ENCODE measurements around the gene TTC6. TPM values are rescaled to one million over a fixed set of nuclear protein-coding genes. Genes with fewer than 3 reads are reported as not detected.

The TTC6 gene
- polyA plus RNA-seq, 3 donors, result not detected

GRCh38 chr14:37583358-37584210 is 11.8 kb upstream of the TTC6 start:
- Histone ChIP-seq H3K79me2 (ENCODE audit: insufficient read depth, low read length) (no peaks in the 10 kb centered on the region), H3K4me2 (replicated peaks; ENCODE audit: extremely low read depth, low read length, poor library complexity, severe bottlenecking) (no peak overlapping the region), H3K4me3 (replicated peaks in 1 of 3; ENCODE audit: low read depth in 2 of 3, low read length in 3 of 3) (no peak overlapping the region), H3K27ac (ENCODE audit: low read depth in 1 of 2, low read length in 2 of 2) (no peak overlapping the region), H4K20me1 (ENCODE audit: insufficient read depth, low read length) (no peaks in the 10 kb centered on the region), H2AFZ (ENCODE audit: insufficient read depth, low read depth, low read length, poor library complexity, severe bottlenecking) (no peak overlapping the region), H3K9ac (ENCODE audit: insufficient read depth, low read length, poor library complexity, severe bottlenecking) (no peak overlapping the region), H3K4me1 (ENCODE audit: control insufficient read depth in 1 of 2, insufficient read depth in 2 of 2, low read length in 2 of 2) (no peaks in the 10 kb centered on the region), H3K9me3 (replicated peaks in 1 of 2; ENCODE audit: control insufficient read depth in 1 of 2, insufficient read depth in 1 of 2, low read length in 2 of 2) (peaks cover 12 to 34% of the 10 kb centered on the region in 2 donors), H3K27me3 (ENCODE audit: control insufficient read depth in 2 of 2, insufficient read depth in 2 of 2, low read length in 2 of 2) (peaks cover 62 to 86% of the 10 kb centered on the region in 2 donors), H3K36me3 (replicated peaks in 1 of 2; ENCODE audit: control insufficient read depth in 1 of 2, insufficient read depth in 2 of 2, low read length in 2 of 2) (no peaks in the 10 kb centered on the region)
- Mint-ChIP-seq H3K36me3 (peaks cover 0 to 1% of the 10 kb centered on the region in 2 donors), H3K27me3 (ENCODE audit: low read depth in 3 of 3) (peaks cover 63 to 72% (median 67%) of the 10 kb centered on the region in 3 donors), H3K4me3 (peak overlapping the region in 1 of 2 donors; percentile 76), H3K9me3 (peaks cover 2 to 33% (median 15%) of the 10 kb centered on the region in 7 donors), H3K27ac (no peak overlapping the region), H3K4me1 (no peaks in the 10 kb centered on the region)
- intact Hi-C loops (cut with micrococcal nuclease), result no loop called here
- no peak for TF ChIP-seq CTCF (IDR thresholded peaks at IDR 0.05)
- WGBS (ENCODE audit: insufficient coverage), result 5% methylated on average over 58 of the region's 67 CpGs
- no peak for DNase-seq

- peaks cover 0 to 1% of the 10 kb centered on the region in 2 donors for H3K36me3 Mint-ChIP-seq
- peaks cover 2 to 41% (median 18%) of the 10 kb centered on the region in 7 donors for H3K9me3 Mint-ChIP-seq
- no peaks in the 10 kb centered on the region for H3K4me1 ChIP-seq (ENCODE audit: control insufficient read depth in 1 of 2, insufficient read depth in 2 of 2, low read length in 2 of 2)
- no peak overlapping the region for H3K4me2 ChIP-seq (replicated peaks; ENCODE audit: extremely low read depth, low read length, poor library complexity, severe bottlenecking)
- TF ChIP-seq CTCF (IDR thresholded peaks at IDR 0.05), result no peak
- no peak overlapping the region for H3K27ac Mint-ChIP-seq
- no peak overlapping the region for H3K4me3 ChIP-seq (replicated peaks in 1 of 3; ENCODE audit: low read depth in 2 of 3, low read length in 3 of 3)
- peaks cover 12 to 42% of the 10 kb centered on the region in 2 donors for H3K9me3 ChIP-seq (replicated peaks in 1 of 2; ENCODE audit: control insufficient read depth in 1 of 2, insufficient read depth in 1 of 2, low read length in 2 of 2)
- H3K27me3 Mint-ChIP-seq (ENCODE audit: low read depth in 3 of 3), result peaks cover 68 to 80% (median 75%) of the 10 kb centered on the region in 3 donors
- no peaks in the 10 kb centered on the region for H3K4me1 Mint-ChIP-seq
- peaks cover 69 to 93% of the 10 kb centered on the region in 2 donors for H3K27me3 ChIP-seq (ENCODE audit: control insufficient read depth in 2 of 2, insufficient read depth in 2 of 2, low read length in 2 of 2)
- H3K27ac ChIP-seq (ENCODE audit: low read depth in 1 of 2, low read length in 2 of 2), result no peak overlapping the region
- intact Hi-C loops (cut with micrococcal nuclease), result no loop called here
- no peak for DNase-seq
- H3K9ac ChIP-seq (ENCODE audit: insufficient read depth, low read length, poor library complexity, severe bottlenecking), result no peak overlapping the region
- no peak overlapping the region for H2AFZ ChIP-seq (ENCODE audit: insufficient read depth, low read depth, low read length, poor library complexity, severe bottlenecking)
- no peaks in the 10 kb centered on the region for H3K36me3 ChIP-seq (replicated peaks in 1 of 2; ENCODE audit: control insufficient read depth in 1 of 2, insufficient read depth in 2 of 2, low read length in 2 of 2)
- no peaks in the 10 kb centered on the region for H3K79me2 ChIP-seq (ENCODE audit: insufficient read depth, low read length)
- peak overlapping the region in 1 of 2 donors; percentile 59 for H3K4me3 Mint-ChIP-seq
- WGBS (ENCODE audit: insufficient coverage), result 7% methylated on average over 47 of the region's 62 CpGs
- no peaks in the 10 kb centered on the region for H4K20me1 ChIP-seq (ENCODE audit: insufficient read depth, low read length)
These were observed 11.0 kb upstream of the TTC6 start for GRCh38 chr14:37584211-37585100.

Measured in CD14-positive monocyte (primary cell).